GM12878 (cell line): ENCODE data around the gene PERCC1. TPM values are rescaled to one million over a fixed set of nuclear protein-coding genes. Genes with fewer than 3 reads are reported as not detected.

Experiments used
- ATAC-seq: fragments of 200-7000 bp; cut with Tn5 transposase; 3 replicates; pipeline ENCODE4 v1.9.1; 2020; ENCODE audit warnings: mild to moderate bottlenecking, moderate library complexity
- BruUV-seq: library from RNA; stranded (reverse); fragments of 400-500 nt; replicated peaks from 2 replicates; lab custom pipeline; 2021; lab: Mats Ljungman, UMichigan
- CTCF ChIA-PET: fragments of 300-600 bp; sonication (Branson Sonifier 250); formaldehyde crosslinking; extraction: SDS; loops from one replicate; lab custom pipeline; 2021; ENCODE audit warnings: inconsistent platforms; lab: Yijun Ruan, JAX
- POLR2A ChIA-PET: fragments of 350-600 bp; formaldehyde crosslinking; extraction: SDS; loops from one replicate; lab custom pipeline; 2021; ENCODE audit warnings: inconsistent platforms; lab: Charles Lee
- RAD21 ChIA-PET: fragments of 300-600 bp; sonication (Branson Sonifier 250); formaldehyde crosslinking; loops from one replicate; lab custom pipeline; 2023; ENCODE audit warnings: antibody characterized with exemption; ENCODE audit not compliant: unreplicated experiment; lab: Charles Lee
- SMC1A ChIA-PET: fragments of 300-600 bp; sonication (Branson Sonifier 250); formaldehyde crosslinking; loops from one replicate; lab custom pipeline; 2023; ENCODE audit not compliant: unreplicated experiment, uncharacterized antibody; lab: Charles Lee
- DNase-seq: peaks from one replicate; pipeline ENCODE4 v3.0.0-alpha.2; 2011; ENCODE audit warnings: low read depth, low spot score
- FAIRE-seq: peaks from 3 replicates; lab custom pipeline; 2011; peaks lifted over from hg19 to GRCh38; lab: Jason Lieb, UNC
- H2AFZ ChIP-seq: 2 replicates; pipeline ENCODE4 v1.6.0; 2011; ENCODE audit warnings: low read depth, low read length, control low read depth; ENCODE audit not compliant: control insufficient read depth
- H3K27ac ChIP-seq: 2 replicates; pipeline ENCODE4 v1.5.1; 2011; ENCODE audit warnings: control low read depth; ENCODE audit not compliant: control insufficient read depth, insufficient read depth
- H3K27me3 ChIP-seq, 2 experiments: replicated peaks in 1 of 2; 2 replicates each; pipeline versions ENCODE4 v1.6.0 to v1.6.1; 2011; ENCODE audit warnings: low read length in 1 of 2; ENCODE audit not compliant: control insufficient read depth in 2 of 2, insufficient read depth in 2 of 2
- H3K36me3 ChIP-seq, 2 experiments: 2 replicates each; pipeline ENCODE4 v1.5.1; 2011; ENCODE audit warnings: low read length in 1 of 2; ENCODE audit not compliant: control insufficient read depth in 2 of 2, insufficient read depth in 2 of 2
- H3K4me1 ChIP-seq: 2 replicates; pipeline ENCODE4 v1.6.1; 2011; ENCODE audit warnings: mild to moderate bottlenecking, low read length, moderate library complexity, mixed read lengths; ENCODE audit not compliant: control insufficient read depth, insufficient read depth
- H3K4me2 ChIP-seq: 2 replicates; pipeline ENCODE4 v1.6.0; 2011; ENCODE audit warnings: control low read depth; ENCODE audit not compliant: control insufficient read depth, insufficient read depth
- H3K4me3 ChIP-seq: fragments of 200-600 bp; sonication (generic); 2 replicates; pipeline ENCODE4 v1.5.1; 2016
- H3K79me2 ChIP-seq: 2 replicates; pipeline ENCODE4 v1.6.0; 2011; ENCODE audit warnings: low read length; ENCODE audit not compliant: control insufficient read depth, insufficient read depth
- H3K9ac ChIP-seq: 2 replicates; pipeline ENCODE4 v1.8.0; 2011; ENCODE audit warnings: low read length, control low read depth, mixed read lengths; ENCODE audit not compliant: control insufficient read depth, insufficient read depth
- H3K9me3 ChIP-seq: replicated peaks from 3 replicates; pipeline ENCODE4 v1.5.1; 2011; ENCODE audit warnings: mild to moderate bottlenecking, low read length; ENCODE audit not compliant: control insufficient read depth, insufficient read depth
- H4K20me1 ChIP-seq: 2 replicates; pipeline ENCODE4 v1.6.0; 2011; ENCODE audit not compliant: control insufficient read depth, insufficient read depth
- ATF7 ChIP-seq: fragments of 450-650 bp; IDR thresholded peaks from 2 replicates; pipeline ENCODE4 v1.6.1; 2016; ENCODE audit warnings: low read depth, mild to moderate bottlenecking
- CHD4 ChIP-seq: fragments of 200-600 bp; sonication (generic); IDR thresholded peaks from 2 replicates; pipeline ENCODE4 v1.6.1; 2016; ENCODE audit warnings: mild to moderate bottlenecking
- IRF4 ChIP-seq: IDR thresholded peaks from 2 replicates; pipeline ENCODE4 v1.6.1; 2011; ENCODE audit warnings: low read depth, low read length
- NFIC ChIP-seq: IDR thresholded peaks from 2 replicates; pipeline ENCODE4 v1.6.1; 2012; ENCODE audit warnings: low read depth, mild to moderate bottlenecking, inconsistent platforms, low read length, moderate library complexity
- NRF1 ChIP-seq: conservative IDR thresholded peaks from 2 replicates; pipeline ENCODE4 v1.6.1; 2011; ENCODE audit warnings: mild to moderate bottlenecking, low read depth, low read length, improper control_type of control experiment
- WGBS: methylation state at CpG from one replicate; pipeline ENCODE4 v1.1.6; 2016; ENCODE audit warnings: low lambda C conversion rate; ENCODE audit not compliant: insufficient replicate concordance, insufficient coverage; ENCODE audit errors: missing lambda C conversion rate; 5-methylcytosine and 5-hydroxymethylcytosine counted together
- in situ Hi-C: fragments of 300-500 bp; cut with MboI; formaldehyde crosslinking; loops from 9 replicates; pipeline ENCODE4 v1.14.3; 2018; ENCODE audit warnings: mixed read lengths
- intact Hi-C: fragments of 100-400 bp; cut with micrococcal nuclease; formaldehyde crosslinking; loops from one replicate; pipeline ENCODE4 v1.14.2; 2022; ENCODE audit not compliant: unreplicated experiment
- polyA plus RNA-seq, 11 experiments: library from polyadenylated mRNA; depleted of rRNA in 4 of 11; unstranded in 6 of 11; stranded (reverse) in 5 of 11; fragments of >200 nt; fragmentation: Nextera tagmentation in 4 of 11; fragmentation: Illumina TruSeq in 1 of 11; extraction: Ambion mirVana in 4 of 11; extraction: Trizol in 1 of 11; gene quantifications; 1 replicate in 1 of 11; 2 replicates in 10 of 11; pipeline versions ENCODE4 v1.2.1 to v1.2.3, GENCODE V29; 2011 to 2016; ENCODE audit warnings: inconsistent platforms in 2 of 11, missing spikeins in 2 of 11, low read depth in 1 of 11
- total RNA-seq, 4 experiments: library from RNA; depleted of rRNA in 3 of 4; stranded (reverse); fragments of >200 nt in 3 of 4; fragmentation: Illumina TruSeq in 1 of 4; extraction: Trizol in 1 of 4; gene quantifications; 2 replicates each; pipeline versions ENCODE4 v1.2.1 to v1.2.3, GENCODE V29; 2013 to 2021
- TF ChIP-seq, protein P1 (sequence below): fragments of 450-650 bp; formaldehyde crosslinking; IDR thresholded peaks from 2 replicates; pipeline ENCODE4 v1.4.0; 2022; ENCODE audit warnings: mild to moderate bottlenecking, moderate library complexity
- TF ChIP-seq, protein P2 (sequence below): fragments of 450-650 bp; formaldehyde crosslinking; IDR thresholded peaks from 2 replicates; pipeline ENCODE4 v1.5.0; 2022; ENCODE audit warnings: mild to moderate bottlenecking, missing genetic modification characterization

Gene PERCC1
- total and polyA plus RNA-seq, 10 of the 15 experiments (the other 5 are each of a cell fraction or from before 2014, with no cell fraction given), result not detected

DNA sequence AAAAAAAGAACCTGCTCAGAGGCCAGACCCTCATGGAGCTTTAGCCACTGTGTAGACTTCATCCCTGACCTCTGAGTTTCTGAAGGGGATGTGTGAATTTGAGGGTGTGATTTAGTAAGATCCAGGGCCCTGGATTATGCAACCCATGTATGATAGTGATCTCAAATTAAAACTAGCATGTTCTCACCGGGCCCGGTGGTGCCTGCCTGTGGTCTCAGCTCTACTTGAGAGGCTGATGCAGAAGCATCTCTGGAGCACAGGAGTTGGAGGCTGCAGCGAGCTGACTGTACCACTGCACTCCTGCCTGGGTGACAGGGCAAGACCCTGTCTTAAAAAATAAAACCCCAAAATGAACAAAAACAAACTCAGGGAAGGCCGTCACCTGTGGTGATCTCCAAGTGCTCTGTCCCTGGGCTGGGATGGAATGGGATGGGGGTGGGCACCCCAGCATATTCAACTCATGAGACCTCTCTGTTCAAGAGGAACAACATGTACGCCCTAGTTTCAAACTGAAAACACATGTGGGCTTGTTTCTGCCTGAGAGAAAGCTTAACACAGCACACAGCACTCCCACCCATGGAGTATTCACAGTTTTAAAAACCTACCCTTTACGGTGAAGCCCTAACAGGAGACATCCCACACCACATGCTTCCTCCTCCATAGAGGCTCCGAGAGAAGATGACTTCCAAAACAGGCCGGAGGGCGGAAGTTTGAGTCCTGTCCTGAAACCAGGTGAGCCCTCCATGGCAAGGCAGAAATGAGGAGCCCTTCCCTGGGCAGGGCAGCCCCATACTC, 49.1 kb upstream of the PERCC1 start:
- Histone ChIP-seq H3K27ac (no peak overlapping the region), H4K20me1 (no peaks in the 10 kb centered on the region), H3K36me3 (peaks cover 0 to 2% of the 10 kb centered on the region in 2 experiments; a peak in 2 of 4 replicates), H2AFZ (no peak overlapping the region), H3K4me1 (peaks cover 8% of the 10 kb centered on the region; the same call in 1 of the 2 replicates), H3K79me2 (peaks cover 18% of the 10 kb centered on the region), H3K4me3 (no peak overlapping the region), H3K4me2 (no peak overlapping the region), H3K9ac (no peak overlapping the region), H3K9me3 (no peaks in the 10 kb centered on the region), H3K27me3 (no peaks in the 10 kb centered on the region)
- no peak for DNase-seq
- in situ Hi-C loops, result no loop called here
- WGBS, result 87% methylated on average over 9 of the region's 9 CpGs
- BruUV-seq, result no TSS peak
- ChIA-PET POLR2A (no interaction called here), SMC1A (no interaction called here), RAD21 (no interaction called here), CTCF (interaction anchor here (0.7 kb wide), 1 partner anchor 38 kb away, joined by 3 read pairs; the partner anchor contains the start of gene UQCC4)
- TF ChIP-seq NFIC (no peak), ATF7 (no peak), NRF1 (no peak), IRF4 (no peak), CHD4 (no peak)
- TF ChIP-seq, protein P1, sequence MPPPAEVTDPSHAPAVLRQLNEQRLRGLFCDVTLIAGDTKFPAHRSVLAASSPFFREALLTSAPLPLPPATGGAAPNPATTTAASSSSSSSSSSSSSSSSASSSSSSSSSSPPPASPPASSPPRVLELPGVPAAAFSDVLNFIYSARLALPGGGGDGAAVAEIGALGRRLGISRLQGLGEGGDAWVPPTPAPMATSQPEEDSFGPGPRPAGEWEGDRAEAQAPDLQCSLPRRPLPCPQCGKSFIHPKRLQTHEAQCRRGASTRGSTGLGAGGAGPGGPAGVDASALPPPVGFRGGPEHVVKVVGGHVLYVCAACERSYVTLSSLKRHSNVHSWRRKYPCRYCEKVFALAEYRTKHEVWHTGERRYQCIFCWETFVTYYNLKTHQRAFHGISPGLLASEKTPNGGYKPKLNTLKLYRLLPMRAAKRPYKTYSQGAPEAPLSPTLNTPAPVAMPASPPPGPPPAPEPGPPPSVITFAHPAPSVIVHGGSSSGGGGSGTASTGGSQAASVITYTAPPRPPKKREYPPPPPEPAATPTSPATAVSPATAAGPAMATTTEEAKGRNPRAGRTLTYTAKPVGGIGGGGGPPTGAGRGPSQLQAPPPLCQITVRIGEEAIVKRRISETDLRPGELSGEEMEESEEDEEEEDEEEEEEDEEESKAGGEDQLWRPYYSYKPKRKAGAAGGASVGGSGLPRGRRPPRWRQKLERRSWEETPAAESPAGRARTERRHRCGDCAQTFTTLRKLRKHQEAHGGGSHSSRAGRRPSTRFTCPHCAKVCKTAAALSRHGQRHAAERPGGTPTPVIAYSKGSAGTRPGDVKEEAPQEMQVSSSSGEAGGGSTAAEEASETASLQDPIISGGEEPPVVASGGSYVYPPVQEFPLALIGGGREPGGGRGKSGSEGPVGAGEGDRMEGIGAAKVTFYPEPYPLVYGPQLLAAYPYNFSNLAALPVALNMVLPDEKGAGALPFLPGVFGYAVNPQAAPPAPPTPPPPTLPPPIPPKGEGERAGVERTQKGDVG (CRISPR knock-in tag), result no peak
- TF ChIP-seq, protein P2, sequence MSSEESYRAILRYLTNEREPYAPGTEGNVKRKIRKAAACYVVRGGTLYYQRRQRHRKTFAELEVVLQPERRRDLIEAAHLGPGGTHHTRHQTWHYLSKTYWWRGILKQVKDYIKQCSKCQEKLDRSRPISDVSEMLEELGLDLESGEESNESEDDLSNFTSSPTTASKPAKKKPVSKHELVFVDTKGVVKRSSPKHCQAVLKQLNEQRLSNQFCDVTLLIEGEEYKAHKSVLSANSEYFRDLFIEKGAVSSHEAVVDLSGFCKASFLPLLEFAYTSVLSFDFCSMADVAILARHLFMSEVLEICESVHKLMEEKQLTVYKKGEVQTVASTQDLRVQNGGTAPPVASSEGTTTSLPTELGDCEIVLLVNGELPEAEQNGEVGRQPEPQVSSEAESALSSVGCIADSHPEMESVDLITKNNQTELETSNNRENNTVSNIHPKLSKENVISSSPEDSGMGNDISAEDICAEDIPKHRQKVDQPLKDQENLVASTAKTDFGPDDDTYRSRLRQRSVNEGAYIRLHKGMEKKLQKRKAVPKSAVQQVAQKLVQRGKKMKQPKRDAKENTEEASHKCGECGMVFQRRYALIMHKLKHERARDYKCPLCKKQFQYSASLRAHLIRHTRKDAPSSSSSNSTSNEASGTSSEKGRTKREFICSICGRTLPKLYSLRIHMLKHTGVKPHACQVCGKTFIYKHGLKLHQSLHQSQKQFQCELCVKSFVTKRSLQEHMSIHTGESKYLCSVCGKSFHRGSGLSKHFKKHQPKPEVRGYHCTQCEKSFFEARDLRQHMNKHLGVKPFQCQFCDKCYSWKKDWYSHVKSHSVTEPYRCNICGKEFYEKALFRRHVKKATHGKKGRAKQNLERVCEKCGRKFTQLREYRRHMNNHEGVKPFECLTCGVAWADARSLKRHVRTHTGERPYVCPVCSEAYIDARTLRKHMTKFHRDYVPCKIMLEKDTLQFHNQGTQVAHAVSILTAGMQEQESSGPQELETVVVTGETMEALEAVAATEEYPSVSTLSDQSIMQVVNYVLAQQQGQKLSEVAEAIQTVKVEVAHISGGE (CRISPR knock-in tag), result no peak
- no peak for ATAC-seq
- intact Hi-C loops, result no loop called here
- no peak for FAIRE-seq
